Left hindlimb (tissue), 1 donor: ENCODE measurements around the gene ARMC9.
"Not testable (repeated sequence)": the region's sequence is repeated elsewhere in the genome, so short reads cannot be mapped to it uniquely, and the experiment has no call there.

Experiments used
- DNase-seq: peaks from one replicate; pipeline ENCODE4 v3.0.0-alpha.2; 2018

ARMC9 gene

GRCh38 chr2:231369580-231370428 is 171.4 kb downstream of the ARMC9 start:
- no peak for DNase-seq

GRCh38 chr2:231370429-231370748 is 172.0 kb downstream of the ARMC9 start:
- no peak for DNase-seq

GRCh38 chr2:231370749-231371429 is 172.5 kb downstream of the ARMC9 start:
- no peak for DNase-seq

- DNase-seq: no peak
Observed at GRCh38 chr2:231371430-231372054, 173.1 kb downstream of the ARMC9 start.

- no peak for DNase-seq
Observed at GRCh38 chr2:231372326-231372725, 173.9 kb downstream of the ARMC9 start.

GRCh38 chr2:231373184-231373583 is 174.8 kb downstream of the ARMC9 start:
- DNase-seq: no peak

- DNase-seq: no peak
Observed at GRCh38 chr2:231373786-231374349, 175.4 kb downstream of the ARMC9 start.

GRCh38 chr2:231374771-231375170 is 176.3 kb downstream of the ARMC9 start:
- DNase-seq: no peak

- DNase-seq: not testable (repeated sequence)
Observed at GRCh38 chr2:231375994-231376615, 177.7 kb downstream of the ARMC9 start.

- no peak for DNase-seq
Observed at GRCh38 chr2:231376857-231377256, 178.4 kb downstream of the ARMC9 start.

GRCh38 chr2:231378026-231378722 is 179.7 kb downstream of the ARMC9 start:
- no peak for DNase-seq

- DNase-seq: no peak
Observed at GRCh38 chr2:231379266-231380215, 181.1 kb downstream of the ARMC9 start.

- DNase-seq: no peak
Observed at GRCh38 chr2:231380307-231380706, 181.9 kb downstream of the ARMC9 start.

- no peak for DNase-seq
Observed at GRCh38 chr2:231380991-231381847, 182.8 kb downstream of the ARMC9 start.

GRCh38 chr2:231382116-231382515 is 183.7 kb downstream of the ARMC9 start:
- DNase-seq: no peak

GRCh38 chr2:231383416-231384108 is 185.1 kb downstream of the ARMC9 start:
- DNase-seq: peak; percentile 30

GRCh38 chr2:231384109-231384435 is 185.6 kb downstream of the ARMC9 start:
- peak; percentile 17 for DNase-seq

- DNase-seq: no peak
Observed at GRCh38 chr2:231384970-231385369, 186.5 kb downstream of the ARMC9 start.

- no peak for DNase-seq
Observed at GRCh38 chr2:231385429-231385828, 187.0 kb downstream of the ARMC9 start.

GRCh38 chr2:231386446-231386845 is 188.0 kb downstream of the ARMC9 start:
- peak; percentile 19 for DNase-seq
